ENCODE results near the gene TSPAN17. TPM values are rescaled to one million over a fixed set of nuclear protein-coding genes. Genes with fewer than 3 reads are reported as not detected.

Gene TSPAN17
- total RNA-seq, 2 donors from 2014 or later, result 30.5 to 36.1 TPM

GRCh38 chr5:176674799-176675198, 27.5 kb downstream of the TSPAN17 start:
- no peaks in the 10 kb centered on the region for H3K4me1 ChIP-seq
- H3K9me3 ChIP-seq, result no peaks in the 10 kb centered on the region
- TF ChIP-seq CTCF (IDR thresholded peaks at IDR 0.05), result no peak
- no peaks in the 10 kb centered on the region for H3K36me3 ChIP-seq
- DNase-seq, result no peak
- H3K27ac ChIP-seq, result no peak overlapping the region
- no peak overlapping the region for H3K4me3 ChIP-seq
- H3K27me3 ChIP-seq, result peaks cover 2% of the 10 kb centered on the region
- H3K9ac ChIP-seq (ENCODE audit: low read depth in 2 of 2, low read length in 2 of 2), result no peak overlapping the region
- intact Hi-C loops (cut with DNase I), result no loop called here

DNA sequence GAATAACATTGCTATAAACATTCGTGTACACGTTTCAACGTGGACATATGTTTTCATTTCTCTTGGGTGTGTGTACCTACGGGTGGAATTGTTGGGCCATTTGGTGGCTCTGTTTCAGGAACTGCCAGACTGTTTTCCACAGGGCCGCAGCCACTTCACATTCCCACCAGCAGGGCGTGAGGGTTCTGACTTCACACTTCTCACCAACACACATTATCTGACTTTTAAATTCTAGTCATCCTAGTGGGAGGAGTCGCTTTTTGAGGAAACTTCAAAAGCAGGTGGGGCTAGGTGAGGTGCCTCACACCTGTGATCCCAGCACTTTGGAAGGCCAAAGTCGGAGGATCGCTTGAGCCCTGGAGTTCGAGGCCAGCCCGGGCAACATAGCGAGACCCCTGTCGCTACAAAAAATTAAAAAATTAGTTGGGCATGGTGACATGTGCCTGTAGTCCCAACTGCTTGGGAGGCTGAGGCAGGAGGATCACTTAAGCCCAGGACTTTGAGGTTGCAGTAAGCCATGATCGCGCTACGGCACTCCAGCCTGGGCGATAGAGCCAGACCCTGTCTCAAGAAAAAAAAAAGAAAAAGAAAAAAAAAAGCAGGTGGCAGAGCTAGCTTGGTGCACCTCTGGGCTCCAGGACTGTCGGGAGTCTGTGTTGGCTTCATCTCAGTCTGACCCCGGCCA, 28.5 kb downstream of the TSPAN17 start:
- H3K4me3 ChIP-seq, result no peak overlapping the region
- peaks cover 11% of the 10 kb centered on the region for H3K27me3 ChIP-seq
- H3K9me3 ChIP-seq, result no peaks in the 10 kb centered on the region
- H3K9ac ChIP-seq (ENCODE audit: low read depth in 2 of 2, low read length in 2 of 2), result no peak overlapping the region
- H3K27ac ChIP-seq, result no peak overlapping the region
- DNase-seq, result no peak
- intact Hi-C loops (cut with DNase I), result no loop called here
- no peak for TF ChIP-seq CTCF (IDR thresholded peaks at IDR 0.05)
- H3K36me3 ChIP-seq, result no peaks in the 10 kb centered on the region
- H3K4me1 ChIP-seq, result no peaks in the 10 kb centered on the region

DNA sequence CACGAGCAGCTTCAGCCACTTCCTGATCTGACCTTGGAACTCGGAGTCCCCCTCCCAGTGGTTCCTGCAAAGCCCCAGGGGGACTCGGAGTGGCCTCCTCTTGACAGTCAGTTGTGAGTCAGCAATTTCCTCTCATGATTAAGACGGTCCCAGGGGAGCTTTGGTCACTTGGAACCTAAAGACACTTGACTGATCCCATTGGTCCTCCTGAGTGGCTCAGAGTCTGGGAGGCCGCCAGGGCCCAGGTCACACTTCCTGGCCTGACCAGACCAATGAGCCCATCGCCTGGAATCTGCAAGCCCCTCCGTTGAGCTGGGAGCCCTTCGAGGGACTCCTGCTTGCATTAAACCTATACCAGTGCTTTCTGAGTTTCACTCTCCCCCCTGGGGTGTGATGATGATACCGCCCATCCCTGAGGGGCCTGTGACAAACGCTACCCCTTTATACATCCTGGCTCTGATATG, 29.1 kb downstream of the TSPAN17 start:
- H3K36me3 ChIP-seq, result no peaks in the 10 kb centered on the region
- no peak for DNase-seq
- no peak overlapping the region for H3K9ac ChIP-seq (ENCODE audit: low read depth in 2 of 2, low read length in 2 of 2)
- intact Hi-C loops (cut with DNase I), result no loop called here
- H3K27ac ChIP-seq, result no peak overlapping the region
- no peaks in the 10 kb centered on the region for H3K4me1 ChIP-seq
- peaks cover 11% of the 10 kb centered on the region for H3K27me3 ChIP-seq
- H3K9me3 ChIP-seq, result no peaks in the 10 kb centered on the region
- TF ChIP-seq CTCF (IDR thresholded peaks at IDR 0.05), result no peak
- no peak overlapping the region for H3K4me3 ChIP-seq

DNA sequence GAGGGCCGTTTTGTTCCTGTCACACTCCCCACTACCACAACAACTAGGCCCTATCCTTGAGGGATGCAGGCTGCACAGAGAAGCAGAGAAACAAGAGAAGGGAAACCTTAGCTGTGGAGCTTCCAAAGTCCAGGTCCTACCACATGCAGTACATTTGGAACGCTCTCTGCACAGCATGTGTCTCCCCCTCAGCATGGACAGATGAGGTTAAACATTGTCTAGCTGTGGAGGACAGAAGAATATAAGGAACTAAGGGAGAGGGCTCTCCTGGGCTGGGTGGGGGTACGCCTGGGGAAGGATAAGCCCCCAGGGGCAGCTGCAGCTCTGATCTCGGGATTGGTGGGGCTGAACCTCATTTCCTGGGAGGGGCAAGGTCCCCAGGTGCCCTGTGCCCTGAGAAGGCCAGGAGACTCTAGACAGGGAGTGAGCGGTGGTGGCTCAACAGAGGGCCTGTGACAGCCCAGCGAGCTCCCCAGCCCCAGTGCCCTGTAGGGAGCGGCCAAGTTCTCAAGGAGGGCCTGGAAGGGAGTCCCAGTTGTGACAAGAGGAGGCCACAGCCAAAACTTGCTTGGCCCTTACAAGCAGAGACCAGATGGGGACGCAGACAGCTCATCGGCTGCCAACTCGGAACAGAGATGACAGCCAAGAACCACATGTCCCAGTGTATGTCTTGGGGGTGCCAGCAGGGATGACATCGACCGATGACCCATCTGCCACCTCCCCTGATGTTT, 30.1 kb downstream of the TSPAN17 start:
- Histone ChIP-seq H3K9ac (ENCODE audit: low read depth in 2 of 2, low read length in 2 of 2) (no peak overlapping the region), H3K27me3 (peaks cover 11% of the 10 kb centered on the region), H3K9me3 (no peaks in the 10 kb centered on the region), H3K4me3 (no peak overlapping the region), H3K27ac (no peak overlapping the region), H3K36me3 (no peaks in the 10 kb centered on the region), H3K4me1 (no peaks in the 10 kb centered on the region)
- intact Hi-C loops (cut with DNase I), result no loop called here
- no peak for TF ChIP-seq CTCF (IDR thresholded peaks at IDR 0.05)
- no peak for DNase-seq

DNA sequence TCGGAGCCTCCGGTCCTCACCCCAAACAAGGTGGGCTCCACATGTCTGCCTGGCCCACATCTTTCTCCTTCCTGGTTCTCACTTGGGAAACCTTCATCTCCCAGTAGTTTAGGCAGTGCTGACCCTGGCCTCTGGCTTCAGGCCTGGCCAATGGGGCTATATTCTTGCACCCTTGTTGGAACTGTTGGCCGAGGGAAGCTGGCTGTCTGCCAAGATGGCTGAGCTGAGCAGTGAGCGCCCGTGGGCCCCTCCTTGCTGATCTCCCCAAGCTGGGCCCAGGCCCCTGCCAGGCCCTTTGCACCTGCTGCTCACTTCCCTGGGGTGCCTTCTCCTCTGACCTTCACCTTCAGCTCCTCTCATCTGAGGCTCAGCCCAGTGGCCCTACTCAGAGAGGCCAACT, 31.3 kb downstream of the TSPAN17 start:
- intact Hi-C loops (cut with DNase I), result no loop called here
- H3K36me3 ChIP-seq, result no peaks in the 10 kb centered on the region
- no peaks in the 10 kb centered on the region for H3K4me1 ChIP-seq
- no peak for DNase-seq
- no peak overlapping the region for H3K9ac ChIP-seq (ENCODE audit: low read depth in 2 of 2, low read length in 2 of 2)
- H3K27ac ChIP-seq, result no peak overlapping the region
- peaks cover 11% of the 10 kb centered on the region for H3K27me3 ChIP-seq
- H3K4me3 ChIP-seq, result no peak overlapping the region
- H3K9me3 ChIP-seq, result no peaks in the 10 kb centered on the region
- no peak for TF ChIP-seq CTCF (IDR thresholded peaks at IDR 0.05)

Measured in colonic mucosa (tissue), 4 donors.